Jurkat, Clone E6-1 (cell line): ENCODE data around the gene LY6G6F. TPM values are rescaled to one million over a fixed set of nuclear protein-coding genes. Genes with fewer than 3 reads are reported as not detected.
A peak's percentile ranks its signal among the peaks of the same experiment; 100 is the strongest.

Experiments
- DNase-seq: peaks from one replicate; pipeline ENCODE4 v3.0.0-alpha.2; 2011; ENCODE audit warnings: low read depth, low spot score
- H3K4me3 ChIP-seq: 2 replicates; pipeline ENCODE4 v1.5.1; 2011; ENCODE audit warnings: mild to moderate bottlenecking, low read length, control low read depth, moderate library complexity
- polyA plus RNA-seq: library from polyadenylated mRNA; unstranded; fragments of >200 nt; gene quantifications from one replicate; pipeline ENCODE4 v1.2.1, GENCODE V29; 2012; ENCODE audit warnings: missing spikeins; ENCODE audit not compliant: insufficient read length, insufficient read depth

Gene LY6G6F, protein sequence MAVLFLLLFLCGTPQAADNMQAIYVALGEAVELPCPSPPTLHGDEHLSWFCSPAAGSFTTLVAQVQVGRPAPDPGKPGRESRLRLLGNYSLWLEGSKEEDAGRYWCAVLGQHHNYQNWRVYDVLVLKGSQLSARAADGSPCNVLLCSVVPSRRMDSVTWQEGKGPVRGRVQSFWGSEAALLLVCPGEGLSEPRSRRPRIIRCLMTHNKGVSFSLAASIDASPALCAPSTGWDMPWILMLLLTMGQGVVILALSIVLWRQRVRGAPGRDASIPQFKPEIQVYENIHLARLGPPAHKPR
- polyA plus RNA-seq, result not detected

DNA sequence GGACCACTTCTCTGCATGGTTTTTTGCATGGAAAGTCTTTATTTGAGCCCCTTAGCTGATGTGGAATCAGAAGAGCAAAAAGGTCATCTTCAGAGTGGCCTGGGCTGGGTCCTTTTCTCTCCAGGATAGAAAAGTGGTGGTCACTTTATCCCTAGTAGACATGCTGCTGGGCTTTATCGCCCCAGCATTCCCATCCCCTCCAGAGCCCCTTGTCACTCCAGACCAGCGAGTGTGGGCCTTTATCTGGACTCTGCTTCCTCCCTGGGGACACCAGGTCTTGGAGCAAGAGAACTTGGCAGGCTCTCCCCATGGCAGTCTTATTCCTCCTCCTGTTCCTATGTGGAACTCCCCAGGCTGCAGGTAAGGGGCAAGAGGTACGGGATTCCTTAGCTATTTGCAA lies at the start of gene LY6G6F:
LY6G6F (plus strand) TSS at position 268 of the 400 bp plus-strand sequence; CDS start at position 309, 41 bp downstream.
- no peak for DNase-seq
- no peak within 1 kb of the TSS for H3K4me3 ChIP-seq

DNA sequence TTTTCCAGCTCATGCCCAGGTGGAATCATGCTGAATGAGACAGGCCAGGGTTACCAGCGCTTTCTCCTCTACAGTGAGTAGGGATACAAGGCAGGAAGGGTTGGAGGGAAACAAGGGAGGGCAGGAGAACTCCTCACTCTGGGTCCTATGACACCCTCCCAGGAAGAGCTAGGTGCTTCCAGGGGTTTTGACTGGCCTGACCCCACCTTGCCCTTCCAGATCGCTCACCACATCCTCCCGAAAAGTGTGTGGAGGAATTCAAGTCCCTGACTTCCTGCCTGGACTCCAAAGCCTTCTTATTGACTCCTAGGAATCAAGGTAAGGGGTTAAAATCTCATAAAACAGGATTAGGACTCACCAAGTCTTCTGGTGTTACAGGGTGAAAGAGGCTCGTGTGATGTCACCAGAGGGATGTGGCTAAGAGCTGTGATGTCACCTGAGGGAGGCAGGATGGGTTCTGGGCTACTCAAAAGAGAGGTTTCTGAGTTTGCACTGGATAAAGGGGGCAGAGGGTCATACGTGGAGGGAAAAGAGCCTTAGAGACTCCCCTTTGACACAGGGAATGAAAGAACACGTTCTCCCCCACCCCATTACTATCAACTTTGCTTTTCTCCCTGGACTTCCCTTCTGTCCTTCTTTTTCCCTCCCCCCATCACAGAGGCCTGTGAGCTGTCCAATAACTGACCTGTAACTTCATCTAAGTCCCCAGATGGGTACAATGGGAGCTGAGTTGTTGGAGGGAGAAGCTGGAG lies 49.1 kb upstream of the LY6G6F start:
- DNase-seq, result no peak
- H3K4me3 ChIP-seq, result no peak overlapping the region

DNA sequence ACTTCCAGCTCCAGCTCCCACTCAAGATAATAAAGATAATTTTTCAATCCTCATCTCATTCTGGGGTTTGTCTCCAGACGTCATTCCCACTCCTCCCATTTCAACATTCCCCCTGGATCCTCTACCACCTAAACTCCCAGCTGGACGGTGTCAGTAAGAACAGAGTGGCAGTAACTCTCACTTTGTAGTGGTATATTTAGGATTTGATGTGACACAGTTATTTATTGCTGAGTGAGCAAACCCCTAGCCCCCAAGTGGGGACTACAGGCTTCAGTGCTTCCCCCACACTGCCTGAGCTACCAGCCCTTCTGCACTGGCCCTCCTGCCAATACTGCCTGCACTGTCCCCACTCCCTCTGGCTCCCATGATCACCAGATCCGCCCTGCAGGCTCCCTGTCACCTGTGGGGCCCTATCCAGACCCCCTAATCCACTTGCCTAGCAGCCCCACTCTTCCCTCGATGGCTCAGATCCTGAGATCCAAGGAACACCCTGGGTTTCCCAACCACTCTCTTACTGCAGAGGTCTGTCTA lies 48.4 kb upstream of the LY6G6F start:
- no peak for DNase-seq
- no peak overlapping the region for H3K4me3 ChIP-seq

DNA sequence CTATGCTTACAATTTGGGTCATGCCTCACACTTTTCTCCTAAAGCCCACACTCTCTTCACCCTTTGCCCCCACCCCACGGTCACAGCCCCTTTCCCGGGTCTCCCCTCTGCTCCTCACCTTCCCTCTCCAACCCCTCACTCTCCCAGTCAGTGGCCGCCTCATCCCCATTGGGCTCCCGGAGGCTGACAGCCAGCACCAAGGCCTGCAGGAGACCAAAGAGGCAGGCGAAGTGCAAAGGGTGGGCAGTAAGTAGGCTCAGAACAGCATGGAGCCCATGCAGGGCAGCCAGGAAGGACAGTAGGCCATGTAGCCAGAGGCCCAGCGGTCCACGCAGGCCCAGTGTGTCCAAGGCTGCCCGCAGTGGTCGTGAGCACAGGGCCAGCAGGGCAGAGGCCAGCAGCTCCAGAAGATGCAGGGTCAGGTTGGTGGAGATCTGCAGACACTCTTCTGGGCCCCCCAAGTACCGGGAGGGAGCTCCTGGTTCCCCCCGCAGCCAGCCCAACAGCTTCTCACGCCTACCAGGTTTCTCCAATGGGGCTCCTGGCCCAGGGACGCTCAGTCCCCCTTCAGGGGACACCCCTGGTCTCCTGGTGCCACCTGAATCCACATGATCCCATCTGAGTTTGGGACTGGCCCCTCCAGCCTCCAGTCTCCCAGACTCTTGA lies 47.5 kb upstream of the LY6G6F start:
- peak overlapping the region; percentile 88 for H3K4me3 ChIP-seq
- no peak for DNase-seq

DNA sequence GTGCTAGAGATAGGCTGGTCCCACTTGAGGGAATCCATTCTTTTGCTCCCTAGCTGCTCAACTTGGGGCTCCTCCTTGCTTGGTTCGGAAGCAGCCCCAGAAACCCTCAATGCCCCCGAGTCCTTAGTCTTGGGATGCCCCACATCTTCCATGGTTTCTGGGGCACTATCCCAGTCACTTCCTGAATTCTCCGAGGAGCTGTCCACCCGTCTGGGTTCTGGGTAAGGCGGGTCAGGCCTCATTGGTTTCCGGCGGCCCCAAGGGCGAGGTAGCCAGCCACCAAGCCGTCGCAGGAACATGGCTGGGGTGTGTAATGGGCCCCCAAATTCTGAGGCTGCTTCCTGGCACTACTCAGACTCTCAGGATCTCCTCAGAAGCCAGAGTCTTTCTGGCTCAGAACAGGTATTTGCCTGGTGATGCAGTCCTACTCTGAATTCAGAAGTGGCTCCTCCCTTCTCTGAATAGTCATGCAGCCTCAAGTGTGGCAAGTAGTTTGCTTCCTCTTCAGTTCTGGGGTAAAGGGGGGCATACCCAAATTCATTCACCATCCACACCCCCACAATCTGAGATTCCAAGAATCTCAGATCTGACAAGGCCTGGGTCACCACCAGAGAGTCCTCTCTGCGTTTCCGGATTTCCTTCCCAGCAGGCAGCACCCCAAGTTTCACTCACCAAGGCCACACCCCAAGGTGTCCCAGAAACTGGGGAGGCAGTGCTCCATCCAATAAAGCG lies 46.9 kb upstream of the LY6G6F start:
- DNase-seq, result no peak
- peak overlapping the region; percentile 88 for H3K4me3 ChIP-seq

DNA sequence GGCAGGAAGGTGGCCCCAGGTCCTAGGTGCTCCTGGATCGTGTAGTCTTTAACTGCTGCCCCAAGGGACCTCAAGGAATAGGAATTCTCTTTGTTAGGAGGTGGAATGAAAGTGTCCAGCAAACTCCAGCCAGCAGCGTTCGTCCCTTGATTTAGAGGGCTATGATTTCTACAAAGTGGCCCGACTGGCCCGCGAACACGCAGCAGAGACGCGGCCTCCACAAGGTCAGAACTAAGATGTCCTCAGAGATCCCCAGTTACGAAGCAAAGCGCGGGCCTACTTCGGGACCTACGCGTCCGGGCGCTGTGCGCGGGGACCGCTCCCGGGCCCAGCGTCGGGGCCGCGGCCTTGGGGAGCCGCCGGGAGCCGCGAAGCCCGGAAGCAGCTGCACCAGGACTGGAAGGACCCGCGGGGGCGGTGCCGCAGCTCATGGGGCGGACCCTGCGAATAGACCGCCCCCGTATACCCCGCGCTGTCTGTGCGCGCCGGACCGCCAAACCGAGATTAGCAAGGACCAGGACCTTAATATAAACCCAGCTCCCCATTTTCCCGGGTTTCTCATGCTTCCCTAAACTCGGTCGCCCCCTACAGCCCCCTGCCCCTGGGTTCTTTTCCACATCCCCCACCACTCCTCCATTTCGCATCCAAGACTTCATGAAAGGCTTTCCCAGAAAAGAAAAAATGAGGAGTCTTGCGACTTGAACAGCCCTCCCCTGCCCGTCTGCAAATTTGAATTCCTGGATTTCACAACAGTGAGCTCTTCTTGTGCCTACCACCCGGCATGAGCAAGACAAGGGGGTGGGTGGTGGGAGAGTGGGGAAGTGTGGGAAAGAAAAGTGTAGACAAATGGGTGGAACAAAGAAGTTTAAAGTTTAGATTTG lies 46.0 kb upstream of the LY6G6F start, which contains the start of gene C6orf47:
C6orf47 (minus strand) TSS at position 398 of the 881 bp plus-strand sequence. CDS start 831 bp downstream, outside the sequence.
- DNase-seq, result peak; percentile 73
- H3K4me3 ChIP-seq, result peak within 1 kb of the TSS; percentile 88

DNA sequence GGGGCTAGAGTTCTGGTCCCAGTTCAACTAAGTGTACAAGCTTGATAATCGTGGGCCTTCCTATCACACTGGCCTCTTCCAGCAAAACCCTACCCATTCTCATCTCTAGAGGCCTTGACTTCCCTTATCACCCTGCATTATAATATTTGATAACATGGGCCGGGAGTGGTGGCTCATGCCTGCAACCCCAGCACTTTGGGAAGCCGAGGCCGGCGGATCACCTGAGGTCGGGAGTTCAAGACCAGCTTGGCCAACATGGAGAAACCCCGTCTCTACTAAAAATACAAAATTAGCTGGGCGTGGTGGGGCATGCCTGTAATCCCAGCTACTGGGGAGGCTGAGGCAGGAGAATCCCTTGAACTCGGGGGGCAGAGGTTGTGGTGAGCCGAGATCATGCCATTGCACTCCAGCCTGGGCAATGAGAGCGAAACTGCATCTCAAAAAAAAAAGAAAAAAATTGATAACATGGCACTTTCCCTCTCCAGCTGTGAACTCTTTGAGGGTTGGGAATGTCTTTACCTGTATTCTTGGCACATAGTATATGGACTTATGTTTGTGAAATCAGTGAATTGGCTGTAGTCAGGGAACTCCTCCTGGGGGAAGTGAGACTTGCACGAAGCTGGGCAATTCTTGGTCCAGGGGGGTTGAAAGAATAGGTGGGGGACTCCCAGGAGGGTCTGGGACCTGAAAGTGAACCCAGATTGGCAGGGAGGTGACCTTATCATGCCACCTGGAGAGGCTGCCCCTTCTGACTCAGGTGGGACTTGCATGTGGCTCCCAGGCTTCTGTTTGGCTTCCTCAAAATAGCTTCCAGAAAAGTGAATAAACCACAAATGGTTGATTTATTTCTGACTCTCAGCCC lies 45.2 kb upstream of the LY6G6F start:
- DNase-seq, result no peak
- peak overlapping the region; percentile 88 for H3K4me3 ChIP-seq

DNA sequence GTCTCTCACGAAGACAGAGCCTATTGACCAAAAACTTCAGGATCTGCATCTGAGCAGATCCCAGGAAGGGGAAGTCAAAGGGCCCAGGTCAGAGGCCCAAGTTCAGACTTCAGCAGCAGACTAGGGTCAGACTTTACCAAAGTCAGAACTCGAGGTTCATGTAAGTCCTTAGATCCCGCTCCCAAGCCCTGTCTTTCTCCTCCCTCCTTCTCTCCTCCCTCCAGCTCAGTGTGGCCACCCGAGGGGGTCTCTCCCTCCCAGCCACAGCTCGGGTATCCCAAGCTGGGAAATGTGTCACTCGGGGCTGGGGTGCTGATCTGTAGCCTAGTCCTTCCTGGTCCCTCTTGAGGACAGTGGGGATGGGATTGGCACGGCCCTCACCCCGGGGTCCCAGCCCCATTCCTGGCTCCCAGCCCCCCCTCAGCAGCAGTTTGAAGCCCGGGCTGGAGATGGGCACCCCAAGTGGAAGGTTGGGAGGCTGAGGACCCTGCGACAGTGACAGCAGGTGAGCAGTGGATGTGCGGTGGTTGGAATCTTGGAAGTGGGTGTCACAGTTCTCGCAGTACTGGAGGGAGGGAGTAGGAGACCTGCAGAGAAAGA lies 44.4 kb upstream of the LY6G6F start:
- H3K4me3 ChIP-seq, result no peak overlapping the region
- no peak for DNase-seq

DNA sequence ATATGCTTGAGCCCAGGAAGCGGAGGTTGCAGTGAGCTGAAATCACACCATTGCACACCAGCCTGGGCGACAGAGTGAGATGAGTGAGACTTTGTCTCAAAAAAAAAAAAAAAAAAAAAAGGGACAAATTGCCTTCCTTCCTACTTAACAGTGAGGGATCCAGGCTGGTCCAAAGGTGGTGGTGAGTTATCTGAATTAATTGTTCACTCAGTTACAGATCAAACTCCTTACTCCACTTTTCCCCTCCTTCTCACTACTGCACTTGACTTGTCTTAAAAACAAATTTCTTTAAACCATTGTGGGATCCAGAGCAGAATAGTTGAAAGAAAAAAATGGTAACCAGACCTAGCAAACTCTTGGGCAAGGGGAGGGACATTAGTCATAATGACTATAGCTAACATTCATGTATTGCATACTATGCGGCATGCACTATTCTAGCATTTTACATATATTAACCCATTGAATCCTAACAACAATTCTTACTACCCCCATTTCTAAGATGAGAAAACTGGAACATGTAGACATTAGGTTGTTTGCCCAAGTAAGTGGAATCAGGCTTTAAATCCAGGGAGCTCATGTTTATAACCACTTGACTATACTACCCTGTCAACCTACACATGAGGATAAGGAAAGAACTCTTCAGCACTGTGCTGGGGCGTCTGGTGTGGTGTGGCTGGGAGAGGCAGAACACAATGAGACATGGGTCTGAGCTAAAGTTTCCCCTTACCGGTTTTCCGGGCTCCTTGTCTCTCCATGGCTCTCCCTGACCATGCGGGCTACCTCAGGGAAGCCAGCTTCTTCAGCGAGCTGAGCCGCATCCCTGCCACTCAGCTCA lies 43.3 kb upstream of the LY6G6F start:
- H3K4me3 ChIP-seq, result peak overlapping the region; percentile 98
- DNase-seq, result no peak

DNA sequence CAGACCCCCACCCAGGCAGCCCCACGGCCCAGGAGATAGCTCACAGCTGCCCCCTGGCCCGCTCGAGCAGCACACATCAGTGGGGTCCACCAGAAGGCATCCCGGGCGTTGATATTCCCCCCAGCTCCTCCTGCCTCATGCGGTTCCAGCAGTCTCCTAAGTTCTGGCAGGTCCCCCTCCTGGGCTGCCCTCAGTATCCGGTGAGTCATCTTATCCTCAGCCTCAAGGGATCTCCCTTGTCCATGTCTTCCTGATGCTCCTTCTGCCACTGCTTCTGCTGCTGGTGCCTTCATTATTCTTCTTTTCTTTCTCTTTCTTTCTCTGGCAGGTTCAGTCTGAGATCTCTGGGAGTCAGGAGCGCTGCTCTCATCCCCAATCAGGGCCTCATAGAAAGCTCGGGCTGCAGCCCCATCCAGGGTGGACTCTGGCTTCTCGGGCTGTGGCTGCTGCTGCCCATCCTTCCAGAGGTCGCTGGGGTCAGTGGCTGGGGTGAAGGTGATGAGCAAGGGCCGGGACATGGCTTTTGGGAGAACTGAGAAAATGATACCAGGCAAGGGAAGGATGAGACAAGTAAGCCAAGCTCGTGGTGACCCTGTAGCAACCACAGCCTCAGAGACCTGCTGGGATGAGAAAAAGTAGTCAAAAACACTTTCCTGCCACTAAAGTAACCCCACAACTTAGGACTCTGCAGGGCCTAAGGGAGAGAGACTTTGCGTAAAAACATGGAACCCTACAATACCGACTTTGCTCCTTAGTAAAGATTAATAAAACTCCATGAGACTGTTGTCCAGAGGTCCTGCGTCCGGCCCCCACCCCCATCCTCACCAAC lies 42.5 kb upstream of the LY6G6F start:
- DNase-seq, result no peak
- H3K4me3 ChIP-seq, result peak overlapping the region; percentile 98

DNA sequence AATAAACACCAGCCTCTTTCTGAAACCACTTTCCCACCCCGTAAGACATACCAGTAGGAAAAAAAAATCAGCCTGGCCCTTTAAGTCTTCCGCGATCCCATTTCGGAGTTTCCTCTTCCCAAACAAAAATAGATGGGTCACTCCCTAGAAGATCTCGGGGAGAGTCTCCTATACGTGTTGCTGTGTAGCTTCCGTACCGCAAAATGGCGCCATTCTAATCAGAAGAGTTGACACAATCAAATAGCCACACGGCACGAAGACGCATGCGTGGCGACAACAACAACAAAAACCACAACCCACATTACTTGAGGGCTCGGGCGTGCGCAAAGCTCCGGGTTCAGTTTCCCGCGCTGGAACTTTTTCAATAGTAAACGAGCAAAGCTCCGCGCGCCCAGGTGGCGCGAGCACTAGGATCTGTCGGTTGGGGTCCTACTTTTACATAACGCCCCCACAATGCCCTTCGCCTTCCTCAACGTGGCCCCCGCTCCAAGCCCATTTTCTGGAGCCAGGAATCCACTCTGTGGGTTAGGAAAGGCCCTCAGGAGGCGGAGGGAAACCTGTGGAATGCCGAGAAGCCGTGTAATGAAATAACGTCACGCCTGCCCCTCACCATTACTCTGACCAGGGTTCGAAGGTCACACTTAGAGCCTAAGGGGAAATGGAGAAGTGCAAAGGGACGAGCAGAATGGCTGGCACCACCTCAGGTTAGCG lies 41.7 kb upstream of the LY6G6F start, which contains the start of gene GPANK1:
GPANK1 (minus strand) TSS at position 208 of the 711 bp plus-strand sequence. CDS start 519 bp downstream, outside the sequence.
- peak; percentile 99 for DNase-seq
- peak within 1 kb of the TSS; percentile 98 for H3K4me3 ChIP-seq

DNA sequence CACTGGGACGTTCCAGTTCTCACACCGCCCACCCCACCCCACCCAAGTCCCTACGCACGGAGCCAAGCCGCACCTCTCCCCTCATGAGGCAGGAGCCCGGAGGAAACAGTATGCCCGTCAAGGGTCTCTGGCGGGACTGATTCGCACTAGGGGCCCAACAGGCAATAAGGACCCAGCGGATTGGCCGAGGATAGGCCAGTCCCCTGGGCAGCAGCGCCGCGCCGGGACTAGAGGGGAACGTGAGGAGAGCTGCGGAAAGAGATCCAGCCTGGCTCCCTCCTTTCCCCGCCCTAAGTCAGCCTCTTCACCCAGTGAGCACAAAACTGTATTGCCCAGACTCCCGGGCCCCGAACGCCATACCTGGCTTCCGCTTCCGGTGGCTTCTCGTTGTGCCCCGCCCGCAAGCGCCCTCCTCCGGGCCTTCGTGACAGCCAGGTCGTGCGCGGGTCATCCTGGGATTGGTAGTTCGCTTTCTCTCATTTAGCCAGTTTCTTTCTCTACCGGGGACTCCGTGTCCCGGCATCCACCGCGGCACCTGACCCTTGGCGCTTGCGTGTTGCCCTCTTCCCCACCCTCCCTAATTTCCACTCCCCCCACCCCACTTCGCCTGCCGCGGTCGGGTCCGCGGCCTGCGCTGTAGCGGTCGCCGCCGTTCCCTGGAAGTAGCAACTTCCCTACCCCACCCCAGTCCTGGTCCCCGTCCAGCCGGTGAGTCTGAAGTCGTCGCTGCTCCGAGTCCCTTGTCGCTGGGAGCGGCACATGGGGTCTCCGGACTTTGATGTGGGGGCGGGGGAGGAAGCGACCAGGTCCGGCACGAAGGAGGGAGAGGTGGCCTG lies 40.9 kb upstream of the LY6G6F start, which contains the start of gene CSNK2B:
CSNK2B (plus strand) TSS at position 580 of the 836 bp plus-strand sequence. CDS start 752 bp downstream, outside the sequence.
- H3K4me3 ChIP-seq, result peak within 1 kb of the TSS; percentile 98
- DNase-seq, result peak; percentile 98

DNA sequence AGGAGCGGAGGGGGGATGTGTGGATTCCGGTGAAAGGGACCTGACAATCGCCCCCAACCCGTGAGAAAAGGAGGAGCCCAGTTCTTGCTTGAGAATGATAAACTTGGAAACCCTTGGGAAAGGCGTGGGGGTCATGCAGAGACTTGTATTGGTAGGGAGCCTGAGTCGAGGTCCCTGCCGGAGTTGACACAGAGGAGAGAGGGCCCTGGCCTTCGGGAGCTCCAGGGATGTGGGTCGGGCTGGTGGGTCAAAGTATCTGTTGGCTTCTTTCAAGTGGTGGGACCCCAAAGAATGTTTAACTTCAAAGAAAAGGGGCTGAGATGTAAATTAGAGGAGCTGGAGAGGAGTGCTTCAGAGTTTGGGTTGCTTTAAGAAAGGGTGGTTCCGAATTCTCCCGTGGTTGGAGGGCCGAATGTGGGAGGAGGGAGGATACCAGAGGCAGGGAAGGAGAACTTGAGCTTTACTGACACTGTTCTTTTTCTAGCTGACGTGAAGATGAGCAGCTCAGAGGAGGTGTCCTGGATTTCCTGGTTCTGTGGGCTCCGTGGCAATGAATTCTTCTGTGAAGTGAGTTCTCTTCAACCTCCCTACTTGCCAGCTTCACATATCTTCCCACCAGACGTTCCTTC lies 40.2 kb upstream of the LY6G6F start:
- DNase-seq, result no peak
- peak overlapping the region; percentile 98 for H3K4me3 ChIP-seq
